K562 (cell line): ENCODE results near the gene CORIN.

Experiments
- CREB1 ChIP-seq, 2 experiments: sonication (generic) in 1 of 2; formaldehyde crosslinking in 1 of 2; IDR thresholded peaks; 2 replicates each; pipeline versions ENCODE4 v1.6.1 to v1.8.0; 2012 to 2022; ENCODE audit warnings: inconsistent platforms in 1 of 2, mild to moderate bottlenecking in 1 of 2, missing genetic modification reagents in 1 of 2, moderate library complexity in 1 of 2
- DDX20 ChIP-seq: fragments of 450-650 bp; IDR thresholded peaks from 2 replicates; pipeline ENCODE4 v1.6.1; 2016; ENCODE audit warnings: missing genetic modification characterization, low read depth, mild to moderate bottlenecking, missing compliant biosample characterization, moderate library complexity
- POLR2A ChIP-seq: fragments of 450-650 bp; conservative IDR thresholded peaks from 2 replicates; pipeline ENCODE4 v1.6.1; 2016
- PURB ChIP-seq: sonication (generic); formaldehyde crosslinking; IDR thresholded peaks from 2 replicates; pipeline ENCODE4 v1.9.0; 2021; ENCODE audit warnings: low read depth, mild to moderate bottlenecking, missing genetic modification reagents
- ZNF23 ChIP-seq: fragments of 250-450 bp; sonication (Bioruptor Pico); IDR thresholded peaks from 2 replicates; pipeline ENCODE4 v1.4.0; 2020; ENCODE audit warnings: mild to moderate bottlenecking
- ZZZ3 ChIP-seq: fragments of 450-650 bp; IDR thresholded peaks from 2 replicates; pipeline ENCODE4 v1.6.1; 2016; ENCODE audit warnings: antibody characterized with exemption, mild to moderate bottlenecking, moderate library complexity
- TF ChIP-seq, protein P1 (sequence below): sonication (generic); formaldehyde crosslinking; IDR thresholded peaks from 2 replicates; pipeline ENCODE4 v1.8.0; 2022; ENCODE audit warnings: mild to moderate bottlenecking, missing genetic modification reagents
- TF ChIP-seq, protein P2 (sequence below): sonication (generic); formaldehyde crosslinking; IDR thresholded peaks from 2 replicates; pipeline ENCODE4 v1.8.0; 2023; ENCODE audit warnings: mild to moderate bottlenecking, missing genetic modification reagents
- TF ChIP-seq, protein P3 (sequence below): fragments of 250-450 bp; sonication (Bioruptor Pico); IDR thresholded peaks from 2 replicates; pipeline ENCODE4 v1.8.0; 2021; ENCODE audit warnings: moderate library complexity, mild to moderate bottlenecking, inconsistent platforms

DNA sequence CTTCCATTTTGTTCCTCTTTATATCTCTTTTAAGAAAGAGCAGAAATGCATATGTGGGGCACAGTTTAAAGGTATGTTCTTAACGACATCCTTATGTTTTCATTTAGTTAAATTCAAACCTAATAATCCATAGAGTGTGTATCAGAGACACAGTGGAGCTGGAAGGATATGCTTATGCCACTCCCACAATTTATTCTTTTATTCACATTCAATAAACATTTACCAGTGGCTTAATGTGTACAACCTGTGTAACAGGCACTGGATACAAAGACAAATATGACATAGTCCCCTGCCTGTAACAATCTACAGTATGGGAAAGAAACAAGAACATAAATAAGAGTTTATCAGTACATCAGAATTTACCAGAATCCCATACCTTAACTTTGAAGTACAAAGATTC is 22.4 kb upstream of the CORIN start:
- TF ChIP-seq POLR2A (no peak), ZNF23 (CRISPR knock-in tag) (no peak), ZZZ3 (no peak), CREB1 (IDR thresholded peaks at IDR 0.05) (no peak), CREB1 (CRISPR knock-in tag; IDR thresholded peaks at IDR 0.05) (no peak), PURB (CRISPR knock-in tag) (no peak), DDX20 (tag) (no peak)
- TF ChIP-seq, protein P1, sequence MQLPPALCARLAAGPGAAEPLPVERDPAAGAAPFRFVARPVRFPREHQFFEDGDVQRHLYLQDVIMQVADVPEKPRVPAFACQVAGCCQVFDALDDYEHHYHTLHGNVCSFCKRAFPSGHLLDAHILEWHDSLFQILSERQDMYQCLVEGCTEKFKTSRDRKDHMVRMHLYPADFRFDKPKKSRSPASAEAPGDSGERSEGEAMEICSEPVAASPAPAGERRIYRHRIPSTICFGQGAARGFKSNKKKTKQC: no peak
- TF ChIP-seq, protein P2, sequence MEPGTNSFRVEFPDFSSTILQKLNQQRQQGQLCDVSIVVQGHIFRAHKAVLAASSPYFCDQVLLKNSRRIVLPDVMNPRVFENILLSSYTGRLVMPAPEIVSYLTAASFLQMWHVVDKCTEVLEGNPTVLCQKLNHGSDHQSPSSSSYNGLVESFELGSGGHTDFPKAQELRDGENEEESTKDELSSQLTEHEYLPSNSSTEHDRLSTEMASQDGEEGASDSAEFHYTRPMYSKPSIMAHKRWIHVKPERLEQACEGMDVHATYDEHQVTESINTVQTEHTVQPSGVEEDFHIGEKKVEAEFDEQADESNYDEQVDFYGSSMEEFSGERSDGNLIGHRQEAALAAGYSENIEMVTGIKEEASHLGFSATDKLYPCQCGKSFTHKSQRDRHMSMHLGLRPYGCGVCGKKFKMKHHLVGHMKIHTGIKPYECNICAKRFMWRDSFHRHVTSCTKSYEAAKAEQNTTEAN (CRISPR knock-in tag): no peak
- TF ChIP-seq, protein P3, sequence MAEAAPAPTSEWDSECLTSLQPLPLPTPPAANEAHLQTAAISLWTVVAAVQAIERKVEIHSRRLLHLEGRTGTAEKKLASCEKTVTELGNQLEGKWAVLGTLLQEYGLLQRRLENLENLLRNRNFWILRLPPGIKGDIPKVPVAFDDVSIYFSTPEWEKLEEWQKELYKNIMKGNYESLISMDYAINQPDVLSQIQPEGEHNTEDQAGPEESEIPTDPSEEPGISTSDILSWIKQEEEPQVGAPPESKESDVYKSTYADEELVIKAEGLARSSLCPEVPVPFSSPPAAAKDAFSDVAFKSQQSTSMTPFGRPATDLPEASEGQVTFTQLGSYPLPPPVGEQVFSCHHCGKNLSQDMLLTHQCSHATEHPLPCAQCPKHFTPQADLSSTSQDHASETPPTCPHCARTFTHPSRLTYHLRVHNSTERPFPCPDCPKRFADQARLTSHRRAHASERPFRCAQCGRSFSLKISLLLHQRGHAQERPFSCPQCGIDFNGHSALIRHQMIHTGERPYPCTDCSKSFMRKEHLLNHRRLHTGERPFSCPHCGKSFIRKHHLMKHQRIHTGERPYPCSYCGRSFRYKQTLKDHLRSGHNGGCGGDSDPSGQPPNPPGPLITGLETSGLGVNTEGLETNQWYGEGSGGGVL (CRISPR knock-in tag): no peak
